GM12878 (cell line): ENCODE data around the gene HINFP. TPM values are rescaled to one million over a fixed set of nuclear protein-coding genes. Genes with fewer than 3 reads are reported as not detected.

Source experiments
- CBX5 ChIP-seq: sonication (generic); IDR thresholded peaks from 2 replicates; pipeline ENCODE4 v1.6.1; 2016; ENCODE audit warnings: low read depth, moderate library complexity, mild to moderate bottlenecking, inconsistent platforms
- PBX3 ChIP-seq: IDR thresholded peaks from 2 replicates; pipeline ENCODE4 v1.6.1; 2011; ENCODE audit warnings: mild to moderate bottlenecking, low read depth, low read length, moderate library complexity; ENCODE audit not compliant: insufficient replicate concordance
- PRDM15 ChIP-seq: fragments of 450-650 bp; formaldehyde crosslinking; IDR thresholded peaks from 2 replicates; pipeline ENCODE4 v1.4.0; 2020; ENCODE audit warnings: mild to moderate bottlenecking, moderate library complexity
- polyA plus RNA-seq, 11 experiments: library from polyadenylated mRNA; depleted of rRNA in 4 of 11; unstranded in 6 of 11; stranded (reverse) in 5 of 11; fragments of >200 nt; fragmentation: Nextera tagmentation in 4 of 11; fragmentation: Illumina TruSeq in 1 of 11; extraction: Ambion mirVana in 4 of 11; extraction: Trizol in 1 of 11; gene quantifications; 1 replicate in 1 of 11; 2 replicates in 10 of 11; pipeline versions ENCODE4 v1.2.1 to v1.2.3, GENCODE V29; 2011 to 2016; ENCODE audit warnings: inconsistent platforms in 2 of 11, missing spikeins in 2 of 11, low read depth in 1 of 11
- total RNA-seq, 4 experiments: library from RNA; depleted of rRNA in 3 of 4; stranded (reverse); fragments of >200 nt in 3 of 4; fragmentation: Illumina TruSeq in 1 of 4; extraction: Trizol in 1 of 4; gene quantifications; 2 replicates each; pipeline versions ENCODE4 v1.2.1 to v1.2.3, GENCODE V29; 2013 to 2021

HINFP gene
- total and polyA plus RNA-seq, 10 of the 15 experiments (the other 5 are each of a cell fraction or from before 2014, with no cell fraction given) = 13.1 to 26.3 (median 18.6) TPM

- TF ChIP-seq PBX3 (no peak), CBX5 (no peak), PRDM15 (CRISPR knock-in tag) (no peak)
Observed at GRCh38 chr11:119091966-119092879, 29.2 kb upstream of the HINFP start (continued).
